NCI-H2029 (cell line): ENCODE data around the gene SSNA1.
"Not testable (repeated sequence)": the region's sequence is repeated elsewhere in the genome, so short reads cannot be mapped to it uniquely, and the experiment has no call there.

Source experiments
- DNase-seq: peaks from one replicate; lab custom pipeline; 2025; lab: John Stamatoyannopoulos, UW

The SSNA1 gene

GRCh38 chr9:137233143-137233980 lies 44.9 kb downstream of the SSNA1 start:
- DNase-seq, result no peak

- DNase-seq, result no peak
Measured at GRCh38 chr9:137234055-137234697, 45.7 kb downstream of the SSNA1 start.

- DNase-seq, result no peak
Measured at GRCh38 chr9:137234758-137235423, 46.4 kb downstream of the SSNA1 start.

GRCh38 chr9:137235424-137236237 lies 47.2 kb downstream of the SSNA1 start:
- no peak for DNase-seq

GRCh38 chr9:137236238-137236935 lies 47.9 kb downstream of the SSNA1 start:
- DNase-seq, result peak; percentile 84

GRCh38 chr9:137236936-137237421 lies 48.5 kb downstream of the SSNA1 start:
- peak; percentile 67 for DNase-seq

GRCh38 chr9:137237759-137238726 lies 49.6 kb downstream of the SSNA1 start:
- peak; percentile 81 for DNase-seq

GRCh38 chr9:137239541-137240200 lies 51.2 kb downstream of the SSNA1 start:
- DNase-seq, result not testable (repeated sequence)
